ENCODE results near the gene CMSS1. TPM values are rescaled to one million over a fixed set of nuclear protein-coding genes. Genes with fewer than 3 reads are reported as not detected.

Gene CMSS1
- total and polyA plus RNA-seq, 2 of the 13 experiments (the other 11 are each of a cell fraction or from before 2014, with no cell fraction given) = 6.4 to 48.7 TPM

GRCh38 chr3:99875929-99876841, 58.5 kb downstream of the CMSS1 start (continued):
- no peak for TF ChIP-seq ZNF513 (CRISPR knock-in tag; conservative IDR thresholded peaks at IDR 0.05)
- TF ChIP-seq MYPOP (CRISPR knock-in tag; IDR thresholded peaks at IDR 0.05) = no peak; the same call in none of the 2 replicates
- peak; percentile 78 for TF ChIP-seq TAF15 (IDR thresholded peaks at IDR 0.05; ENCODE audit: low read depth, low read length, poor library complexity, severe bottlenecking)
- peak; percentile 73; the same call in 1 of the 2 replicates for TF ChIP-seq POGZ (CRISPR knock-in tag; IDR thresholded peaks at IDR 0.05)
- TF ChIP-seq, protein P1, sequence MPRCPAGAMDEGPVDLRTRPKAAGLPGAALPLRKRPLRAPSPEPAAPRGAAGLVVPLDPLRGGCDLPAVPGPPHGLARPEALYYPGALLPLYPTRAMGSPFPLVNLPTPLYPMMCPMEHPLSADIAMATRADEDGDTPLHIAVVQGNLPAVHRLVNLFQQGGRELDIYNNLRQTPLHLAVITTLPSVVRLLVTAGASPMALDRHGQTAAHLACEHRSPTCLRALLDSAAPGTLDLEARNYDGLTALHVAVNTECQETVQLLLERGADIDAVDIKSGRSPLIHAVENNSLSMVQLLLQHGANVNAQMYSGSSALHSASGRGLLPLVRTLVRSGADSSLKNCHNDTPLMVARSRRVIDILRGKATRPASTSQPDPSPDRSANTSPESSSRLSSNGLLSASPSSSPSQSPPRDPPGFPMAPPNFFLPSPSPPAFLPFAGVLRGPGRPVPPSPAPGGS (CRISPR knock-in tag; IDR thresholded peaks at IDR 0.05) = peak; percentile 95
- no peak for TF ChIP-seq HMGA1 (CRISPR knock-in tag; conservative IDR thresholded peaks at IDR 0.05)
- TF ChIP-seq, protein P2, sequence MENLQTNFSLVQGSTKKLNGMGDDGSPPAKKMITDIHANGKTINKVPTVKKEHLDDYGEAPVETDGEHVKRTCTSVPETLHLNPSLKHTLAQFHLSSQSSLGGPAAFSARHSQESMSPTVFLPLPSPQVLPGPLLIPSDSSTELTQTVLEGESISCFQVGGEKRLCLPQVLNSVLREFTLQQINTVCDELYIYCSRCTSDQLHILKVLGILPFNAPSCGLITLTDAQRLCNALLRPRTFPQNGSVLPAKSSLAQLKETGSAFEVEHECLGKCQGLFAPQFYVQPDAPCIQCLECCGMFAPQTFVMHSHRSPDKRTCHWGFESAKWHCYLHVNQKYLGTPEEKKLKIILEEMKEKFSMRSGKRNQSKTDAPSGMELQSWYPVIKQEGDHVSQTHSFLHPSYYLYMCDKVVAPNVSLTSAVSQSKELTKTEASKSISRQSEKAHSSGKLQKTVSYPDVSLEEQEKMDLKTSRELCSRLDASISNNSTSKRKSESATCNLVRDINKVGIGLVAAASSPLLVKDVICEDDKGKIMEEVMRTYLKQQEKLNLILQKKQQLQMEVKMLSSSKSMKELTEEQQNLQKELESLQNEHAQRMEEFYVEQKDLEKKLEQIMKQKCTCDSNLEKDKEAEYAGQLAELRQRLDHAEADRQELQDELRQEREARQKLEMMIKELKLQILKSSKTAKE (CRISPR knock-in tag; IDR thresholded peaks at IDR 0.05; ENCODE audit: borderline replicate concordance) = no peak
- TF ChIP-seq ZSCAN30 (CRISPR knock-in tag; IDR thresholded peaks at IDR 0.05) = peak; percentile 87; the same call in 1 of the 2 replicates
- no peak for TF ChIP-seq U2AF1 (optimal IDR thresholded peaks at IDR 0.05; ENCODE audit: low read depth, low read length)
- TF ChIP-seq CERS6 (CRISPR knock-in tag; IDR thresholded peaks at IDR 0.05) = peak; percentile 44; the same call in 1 of the 2 replicates
- TF ChIP-seq, protein P3, sequence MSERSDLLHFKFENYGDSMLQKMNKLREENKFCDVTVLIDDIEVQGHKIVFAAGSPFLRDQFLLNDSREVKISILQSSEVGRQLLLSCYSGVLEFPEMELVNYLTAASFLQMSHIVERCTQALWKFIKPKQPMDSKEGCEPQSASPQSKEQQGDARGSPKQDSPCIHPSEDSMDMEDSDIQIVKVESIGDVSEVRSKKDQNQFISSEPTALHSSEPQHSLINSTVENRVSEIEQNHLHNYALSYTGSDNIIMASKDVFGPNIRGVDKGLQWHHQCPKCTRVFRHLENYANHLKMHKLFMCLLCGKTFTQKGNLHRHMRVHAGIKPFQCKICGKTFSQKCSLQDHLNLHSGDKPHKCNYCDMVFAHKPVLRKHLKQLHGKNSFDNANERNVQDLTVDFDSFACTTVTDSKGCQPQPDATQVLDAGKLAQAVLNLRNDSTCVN (CRISPR knock-in tag; IDR thresholded peaks at IDR 0.05; ENCODE audit: borderline replicate concordance) = peak; percentile 74; the same call in 1 of the 2 replicates
- 0 out of 2 replicates have a peak, but pooled peaks have one; percentile 37 for TF ChIP-seq ZKSCAN8 (CRISPR knock-in tag; IDR thresholded peaks at IDR 0.05; ENCODE audit: borderline replicate concordance)
- peak; percentile 96 for TF ChIP-seq ZSCAN12 (CRISPR knock-in tag; IDR thresholded peaks at IDR 0.05)
- no peak for TF ChIP-seq ZNF709 (CRISPR knock-in tag; IDR thresholded peaks at IDR 0.05)
- no peak for TF ChIP-seq ELF1 (CRISPR knock-in tag; IDR thresholded peaks at IDR 0.05)
- no peak for TF ChIP-seq FIP1L1 (IDR thresholded peaks at IDR 0.05; ENCODE audit: borderline replicate concordance, insufficient read depth, low read depth, low read length)
- TF ChIP-seq, protein P4, sequence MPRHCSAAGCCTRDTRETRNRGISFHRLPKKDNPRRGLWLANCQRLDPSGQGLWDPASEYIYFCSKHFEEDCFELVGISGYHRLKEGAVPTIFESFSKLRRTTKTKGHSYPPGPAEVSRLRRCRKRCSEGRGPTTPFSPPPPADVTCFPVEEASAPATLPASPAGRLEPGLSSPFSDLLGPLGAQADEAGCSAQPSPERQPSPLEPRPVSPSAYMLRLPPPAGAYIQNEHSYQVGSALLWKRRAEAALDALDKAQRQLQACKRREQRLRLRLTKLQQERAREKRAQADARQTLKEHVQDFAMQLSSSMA (CRISPR knock-in tag; IDR thresholded peaks at IDR 0.05) = 0 out of 2 replicates have a peak, but pooled peaks have one; percentile 53
- TF ChIP-seq FOXA3 (CRISPR knock-in tag; IDR thresholded peaks at IDR 0.05) = peak; percentile 77

Measured in HepG2 (cell line).